Naive thymus-derived CD4-positive, alpha-beta T cell (primary cell): Measurements from ENCODE around the gene GRIA4. TPM values are rescaled to one million over a fixed set of nuclear protein-coding genes. Genes with fewer than 3 reads are reported as not detected.

Experiments used
- ATAC-seq: fragments of 150-1000 bp; cut with Tn5 transposase; 2 replicates; pipeline ENCODE4 v1.10.0; 2021; ENCODE audit warnings: mild to moderate bottlenecking, moderate library complexity
- CTCF ChIA-PET: fragments of 350-600 bp; sonication (Branson Sonifier 250); formaldehyde crosslinking; loops from one replicate; lab custom pipeline; 2021; ENCODE audit warnings: antibody characterized with exemption; lab: Charles Lee
- POLR2A ChIA-PET: fragments of 350-600 bp; sonication (Branson Sonifier 250); formaldehyde crosslinking; loops from one replicate; lab custom pipeline; 2021; ENCODE audit warnings: antibody characterized with exemption, inconsistent platforms; lab: Charles Lee
- DNase-seq, 9 donors: peaks; one replicate each; pipeline versions ENCODE4 v3.0.0 to v3.0.0-alpha.2; 2020 to 2022; ENCODE audit warnings: mixed read lengths in 1 of 9
- H3K27ac ChIP-seq: one replicate; pipeline ENCODE4 v1.7.0; 2013; ENCODE audit warnings: mild to moderate bottlenecking, low read depth, low read length, moderate library complexity
- H3K27me3 ChIP-seq, 2 donors: one replicate each; pipeline ENCODE4 v1.7.0; 2013; ENCODE audit warnings: low read length in 2 of 2, mild to moderate bottlenecking in 2 of 2, moderate library complexity in 2 of 2; ENCODE audit not compliant: control insufficient read depth in 2 of 2, insufficient read depth in 2 of 2
- H3K36me3 ChIP-seq, 3 experiments: 1 replicate in 2 of 3; 2 replicates in 1 of 3; pipeline ENCODE4 v1.7.0; 2013; ENCODE audit warnings: low read length in 3 of 3, mild to moderate bottlenecking in 3 of 3, moderate library complexity in 1 of 3; ENCODE audit not compliant: insufficient read depth in 3 of 3, control insufficient read depth in 2 of 3
- H3K4me1 ChIP-seq, 2 donors: one replicate each; pipeline ENCODE4 v1.7.0; 2013; ENCODE audit warnings: low read length in 2 of 2, mild to moderate bottlenecking in 2 of 2, moderate library complexity in 1 of 2; ENCODE audit not compliant: control insufficient read depth in 2 of 2, insufficient read depth in 2 of 2
- H3K4me3 ChIP-seq: 2 replicates; pipeline ENCODE4 v1.7.0; 2013; ENCODE audit warnings: mild to moderate bottlenecking, low read length
- H3K9me3 ChIP-seq, 3 experiments: 1 replicate in 2 of 3; 2 replicates in 1 of 3; pipeline ENCODE4 v1.7.0; 2013; ENCODE audit warnings: low read length in 3 of 3; ENCODE audit not compliant: control insufficient read depth in 2 of 3
- H3K27ac Mint-ChIP-seq, 9 donors: one replicate each; pipeline ENCODE4 v1.8.0; 2020 to 2022; ENCODE audit warnings: mixed read lengths in 9 of 9, mild to moderate bottlenecking in 8 of 9, moderate library complexity in 5 of 9, inconsistent platforms in 2 of 9
- H3K27me3 Mint-ChIP-seq, 5 donors: one replicate each; pipeline ENCODE4 v1.8.0; 2021 to 2022; ENCODE audit warnings: mixed read lengths in 5 of 5, mild to moderate bottlenecking in 1 of 5
- H3K36me3 Mint-ChIP-seq, 5 donors: one replicate each; pipeline ENCODE4 v1.8.0; 2020 to 2022; ENCODE audit warnings: mixed read lengths in 5 of 5, mild to moderate bottlenecking in 3 of 5, inconsistent platforms in 1 of 5
- H3K4me1 Mint-ChIP-seq, 7 donors: one replicate each; pipeline ENCODE4 v1.8.0; 2020 to 2022; ENCODE audit warnings: mixed read lengths in 7 of 7, mild to moderate bottlenecking in 3 of 7, inconsistent platforms in 1 of 7
- H3K4me3 Mint-ChIP-seq, 10 donors: one replicate each; pipeline ENCODE4 v1.8.0; 2020 to 2022; ENCODE audit warnings: mild to moderate bottlenecking in 10 of 10, mixed read lengths in 10 of 10, moderate library complexity in 6 of 10, inconsistent platforms in 2 of 10
- H3K9me3 Mint-ChIP-seq, 11 donors: one replicate each; pipeline ENCODE4 v1.8.0; 2020 to 2022; ENCODE audit warnings: mixed read lengths in 11 of 11, mild to moderate bottlenecking in 4 of 11, inconsistent platforms in 1 of 11, moderate library complexity in 1 of 11
- intact Hi-C, 2 donors: fragments of 100-400 bp; cut with micrococcal nuclease; formaldehyde crosslinking; loops; one replicate each; pipeline ENCODE4 v1.15.1; 2023
- polyA plus RNA-seq, 2 donors: library from polyadenylated mRNA; unstranded; fragments of 300-500 nt; fragmentation: Illumina TruSeq; gene quantifications; one replicate each; pipeline ENCODE4 v1.2.3, GENCODE V29; 2021
- total RNA-seq, 6 experiments: library from RNA in 5 of 6; stranded (reverse) in 5 of 6; gene quantifications; 1 replicate in 5 of 6; 2 replicates in 1 of 6; pipeline ENCODE4 v1.2.3 and lab custom pipeline; 2021 to 2026

GRIA4 gene
- total and polyA plus RNA-seq, 7 experiments from 2014 or later, result not detected

DNA sequence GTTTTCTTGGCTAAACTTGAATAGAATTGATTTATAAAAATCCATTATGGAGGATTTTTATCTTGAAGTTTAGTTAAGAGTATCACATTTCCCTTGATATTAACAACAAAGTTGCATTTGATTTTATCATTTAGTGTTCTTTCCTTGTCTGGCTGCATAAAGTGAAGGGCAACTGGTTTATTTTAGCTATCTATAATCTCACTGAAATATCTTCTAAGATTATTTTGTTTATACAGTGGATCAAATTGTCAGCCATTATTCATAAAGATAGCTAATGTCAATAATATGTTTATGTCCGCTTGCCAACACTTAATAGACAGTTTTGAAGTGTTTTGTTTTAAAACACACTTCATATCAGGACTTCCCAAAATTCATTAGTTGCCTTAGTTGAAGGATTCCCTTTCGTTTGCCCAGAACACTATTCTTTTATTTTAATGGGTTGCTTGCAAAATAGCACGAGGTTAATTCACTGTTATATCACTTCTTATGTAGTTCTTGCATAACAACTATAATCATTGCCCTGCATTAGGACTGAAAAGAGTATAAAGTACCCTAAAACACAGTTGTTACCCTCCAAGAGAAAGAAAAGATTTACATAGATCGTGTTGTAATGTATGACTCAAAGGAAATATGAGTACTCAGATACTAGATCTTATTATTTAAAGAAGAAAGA is 339.2 kb downstream of the GRIA4 start:
- H3K36me3 ChIP-seq, result no peaks in the 10 kb centered on the region
- CTCF ChIA-PET, result no interaction called here
- DNase-seq (no peak), ATAC-seq (no peak)
- POLR2A ChIA-PET, result no interaction called here
- H3K27ac ChIP-seq, result no peak overlapping the region
- H3K4me3 ChIP-seq, result no peak overlapping the region
- H3K9me3 ChIP-seq, result no peaks in the 10 kb centered on the region
- H3K27me3 ChIP-seq, result no peaks in the 10 kb centered on the region
- Mint-ChIP-seq H3K4me3 (no peak overlapping the region), H3K27me3 (peaks cover 0 to 8% (median 5%) of the 10 kb centered on the region in 5 donors), H3K9me3 (peaks cover 0 to 1% (median 0%) of the 10 kb centered on the region in 11 donors), H3K4me1 (no peaks in the 10 kb centered on the region), H3K27ac (no peak overlapping the region), H3K36me3 (no peaks in the 10 kb centered on the region)
- H3K4me1 ChIP-seq, result no peaks in the 10 kb centered on the region
- intact Hi-C loops, result no loop called here

DNA sequence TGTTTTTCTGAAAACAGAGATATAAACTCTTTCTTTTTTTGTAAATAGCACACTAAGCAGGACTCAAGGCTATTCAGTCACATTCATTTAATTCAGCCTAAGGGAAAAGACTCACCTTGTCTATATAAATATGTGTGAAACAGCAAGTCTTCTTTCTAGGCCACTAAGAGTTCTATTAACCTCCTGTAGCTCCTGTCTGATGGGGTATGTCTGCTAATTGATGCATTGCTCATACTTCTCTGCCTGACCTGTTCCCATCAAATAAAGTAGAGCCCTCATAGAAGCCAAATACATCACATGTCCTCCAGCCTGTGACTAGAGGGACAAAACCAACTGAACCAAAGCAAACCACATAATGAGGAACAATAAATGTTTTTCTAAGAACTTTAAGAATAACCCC is 344.0 kb downstream of the GRIA4 start:
- no peak overlapping the region for H3K4me3 ChIP-seq
- H3K36me3 ChIP-seq, result no peaks in the 10 kb centered on the region
- no peaks in the 10 kb centered on the region for H3K9me3 ChIP-seq
- H3K4me1 ChIP-seq, result no peaks in the 10 kb centered on the region
- ChIA-PET CTCF (no interaction called here), POLR2A (no interaction called here)
- no peak overlapping the region for H3K27ac ChIP-seq
- DNase-seq, result no peak
- H3K27me3 ChIP-seq, result no peaks in the 10 kb centered on the region
- Mint-ChIP-seq H3K36me3 (no peaks in the 10 kb centered on the region), H3K9me3 (peaks cover 0 to 35% (median 7%) of the 10 kb centered on the region in 11 donors), H3K27me3 (peaks cover 0 to 4% (median 0%) of the 10 kb centered on the region in 5 donors), H3K4me3 (no peak overlapping the region), H3K4me1 (no peaks in the 10 kb centered on the region), H3K27ac (no peak overlapping the region)
- intact Hi-C loops, result no loop called here
- ATAC-seq, result no peak

DNA sequence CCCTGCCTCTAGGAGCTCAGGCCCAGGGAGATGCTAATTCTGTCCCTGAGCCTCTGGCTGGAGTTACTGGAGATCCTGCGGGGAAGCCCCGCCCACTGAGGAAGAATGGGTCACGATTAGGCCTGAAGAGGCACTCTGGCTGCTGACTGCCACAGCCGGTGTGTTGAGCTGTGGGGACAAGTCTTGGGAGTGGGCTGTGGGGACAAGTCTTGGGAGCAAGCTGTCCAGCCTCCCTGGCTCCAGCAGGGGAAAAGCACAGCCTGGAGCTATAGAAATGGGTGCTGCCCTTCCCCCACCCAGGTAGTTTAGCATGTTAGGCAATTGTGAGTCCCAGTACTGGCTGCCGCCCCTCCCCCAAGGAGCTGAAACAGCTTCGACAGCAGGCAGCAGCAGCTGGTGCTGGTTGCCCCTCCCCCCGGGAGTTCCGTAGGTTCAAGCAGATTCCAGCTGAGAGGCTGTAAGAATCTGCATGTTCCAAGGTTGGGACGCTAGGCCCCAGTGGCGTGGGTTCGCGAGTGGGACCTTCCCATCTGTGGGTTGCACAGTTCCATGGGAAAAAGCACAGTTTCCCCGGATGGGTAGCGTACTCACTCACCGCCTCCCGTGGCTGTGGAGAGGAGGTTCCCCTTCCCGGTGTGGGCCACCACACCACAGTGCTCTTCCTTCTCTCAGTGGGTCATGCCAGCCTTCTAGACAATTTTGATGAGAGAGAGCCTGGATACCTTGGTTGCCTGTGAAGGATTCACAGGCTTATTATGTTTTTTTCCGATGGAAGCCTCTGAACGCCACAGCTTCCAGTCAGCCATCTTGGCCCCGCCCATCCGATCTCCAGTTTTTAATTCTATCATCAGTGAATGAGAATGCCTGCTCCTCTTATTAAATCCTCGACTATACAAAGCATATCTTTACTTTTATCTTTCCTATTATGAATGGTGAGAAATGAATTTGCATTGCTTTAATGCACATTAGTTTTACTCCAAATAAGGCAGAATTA is 350.7 kb downstream of the GRIA4 start:
- peaks cover 2 to 47% (median 16%) of the 10 kb centered on the region in 11 donors for H3K9me3 Mint-ChIP-seq
- H3K4me1 Mint-ChIP-seq, result no peaks in the 10 kb centered on the region
- intact Hi-C loops, result no loop called here
- H3K27me3 Mint-ChIP-seq, result peaks cover 0 to 11% (median 0%) of the 10 kb centered on the region in 5 donors
- POLR2A ChIA-PET, result no interaction called here
- Histone ChIP-seq H3K9me3 (no peaks in the 10 kb centered on the region), H3K4me3 (no peak overlapping the region), H3K4me1 (no peaks in the 10 kb centered on the region), H3K27ac (no peak overlapping the region), H3K27me3 (no peaks in the 10 kb centered on the region), H3K36me3 (no peaks in the 10 kb centered on the region)
- no peak for ATAC-seq
- H3K4me3 Mint-ChIP-seq, result no peak overlapping the region
- CTCF ChIA-PET, result no interaction called here
- DNase-seq, result no peak
- H3K27ac Mint-ChIP-seq, result no peak overlapping the region
- peaks cover 0 to 6% (median 4%) of the 10 kb centered on the region in 5 donors for H3K36me3 Mint-ChIP-seq

DNA sequence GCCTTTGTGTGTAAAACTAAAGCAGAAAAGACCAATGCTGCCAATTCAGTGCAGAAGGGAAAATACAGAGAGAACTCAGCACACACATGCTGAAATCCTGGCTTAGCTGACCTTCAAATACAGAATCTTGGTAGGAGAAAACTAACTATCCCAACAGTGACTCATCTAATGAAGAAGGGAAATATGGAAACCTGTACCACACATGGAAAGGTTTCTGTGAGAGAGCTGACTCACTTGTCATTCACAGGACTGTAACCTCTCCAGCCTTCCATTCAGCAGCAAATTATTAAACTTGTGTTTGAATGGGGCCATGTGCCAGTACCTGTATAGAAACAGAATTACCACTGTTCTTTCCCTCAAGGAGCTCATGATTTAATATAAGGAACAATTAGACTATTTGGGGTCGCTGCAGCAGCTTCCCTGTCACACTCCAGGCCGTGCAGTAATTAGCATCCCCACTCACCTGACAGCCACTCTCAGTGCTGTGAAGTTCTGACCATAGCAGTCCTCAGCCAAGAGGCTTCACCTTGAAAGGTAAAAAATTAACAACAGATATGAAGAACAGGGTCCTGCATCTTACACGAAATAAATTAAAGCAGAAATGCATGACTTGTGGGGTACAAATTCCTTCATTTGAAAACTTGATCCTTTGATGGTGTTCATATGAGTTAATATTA is 358.3 kb downstream of the GRIA4 start:
- ATAC-seq (no peak), DNase-seq (no peak)
- Histone ChIP-seq H3K27me3 (no peaks in the 10 kb centered on the region), H3K27ac (no peak overlapping the region), H3K9me3 (no peaks in the 10 kb centered on the region), H3K4me3 (no peak overlapping the region), H3K36me3 (no peaks in the 10 kb centered on the region), H3K4me1 (no peaks in the 10 kb centered on the region)
- H3K4me1 Mint-ChIP-seq, result no peaks in the 10 kb centered on the region
- H3K4me3 Mint-ChIP-seq, result no peak overlapping the region
- CTCF ChIA-PET, result no interaction called here
- H3K36me3 Mint-ChIP-seq, result no peaks in the 10 kb centered on the region
- peaks cover 0 to 4% (median 0%) of the 10 kb centered on the region in 5 donors for H3K27me3 Mint-ChIP-seq
- intact Hi-C loops, result no loop called here
- POLR2A ChIA-PET, result no interaction called here
- no peak overlapping the region for H3K27ac Mint-ChIP-seq
- H3K9me3 Mint-ChIP-seq, result no peaks in the 10 kb centered on the region

DNA sequence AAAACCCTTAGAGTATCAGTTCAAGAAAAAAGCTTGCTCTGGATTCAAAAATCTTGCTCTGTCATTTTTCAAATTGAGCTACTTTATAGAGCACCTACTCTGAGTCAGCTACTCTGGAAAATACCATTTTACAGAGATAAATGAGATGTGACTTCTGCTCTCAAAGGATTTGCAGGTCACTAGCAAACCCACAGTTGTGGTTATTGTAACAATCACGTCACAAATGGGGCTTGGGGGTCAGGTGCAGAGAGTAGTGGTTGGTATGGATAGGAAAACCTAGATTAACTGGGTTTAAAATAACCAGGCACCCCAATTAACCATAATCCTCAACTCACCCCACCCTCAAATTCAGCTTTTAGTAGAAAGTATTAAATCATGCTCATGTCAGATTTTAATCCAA is 359.9 kb downstream of the GRIA4 start:
- H3K9me3 Mint-ChIP-seq, result no peaks in the 10 kb centered on the region

DNA sequence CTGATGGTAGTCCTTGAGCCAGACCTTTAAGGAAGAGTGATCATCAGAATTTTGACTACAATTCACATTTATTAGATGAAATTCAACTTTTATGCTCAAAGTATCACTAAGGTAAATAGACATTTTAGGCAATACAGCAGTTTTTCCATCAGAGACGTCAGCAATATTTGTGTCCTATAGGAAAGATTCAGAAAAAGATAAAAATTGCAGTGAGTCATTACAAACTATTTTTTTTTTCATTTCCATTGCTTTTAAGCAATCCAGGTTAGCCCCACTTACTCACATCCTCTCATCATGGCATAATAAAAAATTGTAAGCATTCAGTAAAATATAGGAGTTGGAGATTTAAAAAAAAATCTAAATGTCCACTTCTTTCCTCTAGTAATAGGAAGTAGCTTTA is 365.3 kb downstream of the GRIA4 start:
- Histone ChIP-seq H3K27ac (no peak overlapping the region), H3K4me3 (no peak overlapping the region), H3K27me3 (no peaks in the 10 kb centered on the region), H3K9me3 (no peaks in the 10 kb centered on the region), H3K4me1 (no peaks in the 10 kb centered on the region), H3K36me3 (no peaks in the 10 kb centered on the region)
- H3K27me3 Mint-ChIP-seq, result no peaks in the 10 kb centered on the region
- H3K4me1 Mint-ChIP-seq, result no peaks in the 10 kb centered on the region
- ChIA-PET POLR2A (no interaction called here), CTCF (no interaction called here)
- DNase-seq (no peak), ATAC-seq (no peak)
- H3K27ac Mint-ChIP-seq, result no peak overlapping the region
- intact Hi-C loops, result no loop called here
- no peaks in the 10 kb centered on the region for H3K36me3 Mint-ChIP-seq
- H3K4me3 Mint-ChIP-seq, result no peak overlapping the region
- H3K9me3 Mint-ChIP-seq, result no peaks in the 10 kb centered on the region

More for the DNA sequence above, 359.9 kb downstream of the GRIA4 start:
- Histone ChIP-seq H3K27me3 (no peaks in the 10 kb centered on the region), H3K36me3 (no peaks in the 10 kb centered on the region), H3K4me1 (no peaks in the 10 kb centered on the region), H3K4me3 (no peak overlapping the region), H3K27ac (no peak overlapping the region), H3K9me3 (no peaks in the 10 kb centered on the region)
- no peaks in the 10 kb centered on the region for H3K36me3 Mint-ChIP-seq
- no peak overlapping the region for H3K27ac Mint-ChIP-seq
- ATAC-seq (no peak), DNase-seq (no peak)
- H3K4me1 Mint-ChIP-seq, result no peaks in the 10 kb centered on the region
- intact Hi-C loops, result no loop called here
- no peak overlapping the region for H3K4me3 Mint-ChIP-seq
- peaks cover 0 to 4% (median 0%) of the 10 kb centered on the region in 5 donors for H3K27me3 Mint-ChIP-seq
- POLR2A ChIA-PET, result no interaction called here
- CTCF ChIA-PET, result interaction anchor here (0.6 kb wide), 1 partner anchor 98 kb away, joined by 5 read pairs; no protein-coding TSS in a partner anchor
